Measurements from ENCODE around the gene GRK4. TPM values are rescaled to one million over a fixed set of nuclear protein-coding genes. Genes with fewer than 3 reads are reported as not detected.

GRK4 gene
- total RNA-seq, 2 experiments from 2014 or later, result 2.2 to 2.6 TPM

DNA sequence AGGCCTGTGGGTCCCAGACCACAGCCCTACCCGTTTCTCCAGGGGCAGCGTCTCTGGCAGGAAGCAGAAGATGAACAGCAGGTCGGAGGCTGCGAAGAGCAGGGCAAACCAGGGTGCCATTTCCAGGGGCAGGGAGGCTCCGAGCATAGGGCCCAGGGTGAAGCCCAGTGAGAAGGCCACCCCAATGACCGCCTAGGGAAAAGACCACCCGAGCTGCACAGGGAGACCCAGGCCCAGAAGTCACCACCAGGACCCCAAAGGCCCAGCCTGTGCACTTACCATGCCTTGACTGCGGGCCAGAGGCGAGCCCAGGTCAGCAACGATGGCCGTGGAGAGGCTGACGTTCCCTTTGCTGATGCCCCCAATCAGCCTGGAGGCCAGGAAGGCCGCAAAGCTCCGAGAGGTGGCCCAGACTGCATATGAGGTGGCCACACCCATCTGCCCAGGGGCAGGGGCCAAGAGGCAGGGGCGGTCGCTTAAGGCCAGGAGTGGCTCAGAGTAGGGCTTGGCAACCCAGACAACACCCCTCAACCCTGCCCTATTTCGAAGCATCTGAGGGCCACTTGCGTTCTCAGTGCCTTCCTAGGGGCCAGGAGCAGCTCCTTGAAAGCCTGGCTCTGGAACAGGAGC lies 30.9 kb upstream of the GRK4 start:
- peak; percentile 46 for DNase-seq
- CTCF ChIA-PET, result interaction anchor here (1.3 kb wide), 1 partner anchor 10 kb away, joined by 4 read pairs; no protein-coding TSS in a partner anchor
- H3K27ac Mint-ChIP-seq, result peak overlapping the region; percentile 91
- ATAC-seq, result no peak
- peaks cover 55% of the 10 kb centered on the region for H3K36me3 Mint-ChIP-seq (ENCODE audit: low read depth)
- H3K4me3 Mint-ChIP-seq, result peak overlapping the region; percentile 81
- no peaks in the 10 kb centered on the region for H3K9me3 Mint-ChIP-seq (ENCODE audit: insufficient read depth)
- no peaks in the 10 kb centered on the region for H3K27me3 Mint-ChIP-seq (ENCODE audit: low read depth)
- POLR2A ChIA-PET, result no interaction called here
- peaks cover 43% of the 10 kb centered on the region for H3K4me1 Mint-ChIP-seq (ENCODE audit: low read depth)

DNA sequence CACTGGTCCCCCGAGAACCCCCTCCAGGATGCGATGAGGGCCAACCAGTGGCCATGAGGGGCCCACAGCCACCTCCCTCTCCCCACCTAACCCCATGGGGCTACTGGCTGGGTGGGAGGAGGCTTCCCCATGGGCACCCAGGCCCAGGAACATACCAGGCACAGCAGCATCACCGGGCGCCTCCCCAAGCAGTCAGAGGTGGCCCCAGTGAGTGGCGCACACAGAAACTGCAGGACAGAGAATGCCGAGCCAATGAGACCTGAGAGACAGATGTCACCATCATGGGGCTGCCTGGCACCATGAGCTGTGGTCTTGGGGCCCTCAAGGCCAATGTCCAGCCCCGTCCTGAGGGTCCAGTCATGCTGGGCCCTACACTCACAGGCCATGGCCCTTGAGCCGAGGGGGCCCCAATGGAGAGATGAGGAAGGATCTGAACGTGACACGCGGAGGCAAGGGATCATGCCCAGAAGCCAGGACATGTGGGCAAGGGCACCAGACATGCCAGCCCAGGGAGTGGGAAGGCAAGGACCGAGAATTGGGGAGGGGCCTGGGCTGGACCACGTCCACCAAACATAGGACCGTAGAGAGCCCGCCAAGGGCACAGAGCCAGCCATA lies 30.3 kb upstream of the GRK4 start:
- DNase-seq (no peak), ATAC-seq (no peak)
- H3K36me3 Mint-ChIP-seq (ENCODE audit: low read depth), result peaks cover 55% of the 10 kb centered on the region
- peaks cover 47% of the 10 kb centered on the region for H3K4me1 Mint-ChIP-seq (ENCODE audit: low read depth)
- POLR2A ChIA-PET, result no interaction called here
- no peaks in the 10 kb centered on the region for H3K9me3 Mint-ChIP-seq (ENCODE audit: insufficient read depth)
- CTCF ChIA-PET, result interaction anchor here (1.3 kb wide), 1 partner anchor 10 kb away, joined by 4 read pairs; no protein-coding TSS in a partner anchor
- H3K27ac Mint-ChIP-seq, result peak overlapping the region; percentile 91
- H3K4me3 Mint-ChIP-seq, result peak overlapping the region; percentile 81
- H3K27me3 Mint-ChIP-seq (ENCODE audit: low read depth), result no peaks in the 10 kb centered on the region

DNA sequence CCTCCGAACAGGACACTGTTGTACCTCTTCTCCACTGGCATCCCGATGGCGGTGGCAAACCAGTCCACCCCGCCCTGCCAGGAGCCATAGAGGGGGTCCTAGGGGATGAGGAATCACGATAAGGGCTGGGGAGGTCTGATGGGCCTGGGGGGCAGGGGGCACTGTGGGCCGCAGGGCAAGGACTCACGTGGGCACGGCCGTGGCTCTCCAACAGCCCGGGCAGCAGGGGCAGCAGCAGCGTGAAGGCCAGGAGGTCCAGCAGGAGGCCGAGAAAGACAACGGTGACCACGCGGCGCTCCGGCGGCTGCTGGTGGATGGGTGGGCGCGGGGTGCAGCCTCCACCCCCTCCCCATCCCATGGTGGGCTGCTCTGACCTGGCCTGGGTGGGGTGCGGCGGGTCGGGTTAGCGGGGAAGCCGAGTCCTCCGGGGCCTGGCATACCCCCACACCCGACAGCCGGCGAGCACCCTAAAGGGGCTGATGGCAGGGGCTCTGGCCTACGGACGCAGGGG lies 29.8 kb upstream of the GRK4 start:
- peak overlapping the region; percentile 81 for H3K4me3 Mint-ChIP-seq
- DNase-seq (no peak), ATAC-seq (no peak)
- peak overlapping the region; percentile 91 for H3K27ac Mint-ChIP-seq
- peaks cover 47% of the 10 kb centered on the region for H3K4me1 Mint-ChIP-seq (ENCODE audit: low read depth)
- H3K36me3 Mint-ChIP-seq (ENCODE audit: low read depth), result peaks cover 51% of the 10 kb centered on the region
- H3K27me3 Mint-ChIP-seq (ENCODE audit: low read depth), result no peaks in the 10 kb centered on the region
- POLR2A ChIA-PET, result no interaction called here
- H3K9me3 Mint-ChIP-seq (ENCODE audit: insufficient read depth), result no peaks in the 10 kb centered on the region
- CTCF ChIA-PET, result interaction anchor here (1.3 kb wide), 1 partner anchor 11 kb away, joined by 4 read pairs; no protein-coding TSS in a partner anchor

DNA sequence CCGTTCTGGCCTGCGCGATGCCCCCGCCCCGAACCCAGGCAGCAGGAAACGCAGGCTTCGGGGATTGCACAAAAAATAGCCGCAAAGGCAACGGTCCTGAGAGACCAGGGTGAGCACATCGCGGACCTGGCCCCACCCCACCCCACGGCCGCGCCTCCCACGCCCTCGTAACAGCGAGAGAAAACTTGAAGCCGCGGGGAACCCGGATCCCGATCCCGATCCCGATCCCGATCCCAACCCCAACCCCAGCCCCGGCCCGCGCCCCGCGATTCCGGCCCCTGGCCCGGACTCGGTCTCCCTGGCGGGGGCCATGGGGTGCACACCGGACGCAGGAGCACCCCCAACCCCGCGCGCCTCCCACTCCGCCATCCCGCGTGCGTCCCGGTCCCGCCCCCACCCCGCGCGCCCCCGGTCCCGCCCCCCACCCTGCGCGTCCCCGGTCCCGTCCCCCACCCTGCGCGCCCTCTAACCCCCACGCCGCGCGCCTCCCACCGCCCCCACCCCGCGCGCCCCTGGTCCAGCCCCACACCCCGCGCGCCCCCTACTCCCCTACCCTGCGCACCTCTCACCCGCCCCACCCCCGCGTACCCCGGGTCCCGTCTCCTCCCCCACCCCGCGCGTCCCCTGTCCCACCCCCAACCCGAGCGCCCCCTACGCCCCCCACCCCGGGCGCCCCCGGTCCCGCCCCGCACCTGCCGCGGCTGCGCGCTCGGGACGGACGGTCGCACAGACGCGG lies 29.1 kb upstream of the GRK4 start:
- H3K27ac Mint-ChIP-seq, result peak overlapping the region; percentile 75
- ChIA-PET CTCF (interaction anchor here (1.6 to 4.3 kb wide), 4 partner anchors 11 to 22 kb away, joined by 5 to 44 read pairs (median 12); no protein-coding TSS in a partner anchor), POLR2A (interaction anchor here (1.0 to 2.0 kb wide), 4 partner anchors 20 to 465 kb away, joined by 3 to 18 read pairs (median 4); partner anchors contain the start of genes GRK4, NOP14 and RNF4)
- H3K9me3 Mint-ChIP-seq (ENCODE audit: insufficient read depth), result no peaks in the 10 kb centered on the region
- DNase-seq (peak; percentile 52), ATAC-seq (peak; percentile 7)
- peaks cover 50% of the 10 kb centered on the region for H3K36me3 Mint-ChIP-seq (ENCODE audit: low read depth)
- H3K4me1 Mint-ChIP-seq (ENCODE audit: low read depth), result peaks cover 53% of the 10 kb centered on the region
- peak overlapping the region; percentile 84 for H3K4me3 Mint-ChIP-seq
- no peaks in the 10 kb centered on the region for H3K27me3 Mint-ChIP-seq (ENCODE audit: low read depth)

DNA sequence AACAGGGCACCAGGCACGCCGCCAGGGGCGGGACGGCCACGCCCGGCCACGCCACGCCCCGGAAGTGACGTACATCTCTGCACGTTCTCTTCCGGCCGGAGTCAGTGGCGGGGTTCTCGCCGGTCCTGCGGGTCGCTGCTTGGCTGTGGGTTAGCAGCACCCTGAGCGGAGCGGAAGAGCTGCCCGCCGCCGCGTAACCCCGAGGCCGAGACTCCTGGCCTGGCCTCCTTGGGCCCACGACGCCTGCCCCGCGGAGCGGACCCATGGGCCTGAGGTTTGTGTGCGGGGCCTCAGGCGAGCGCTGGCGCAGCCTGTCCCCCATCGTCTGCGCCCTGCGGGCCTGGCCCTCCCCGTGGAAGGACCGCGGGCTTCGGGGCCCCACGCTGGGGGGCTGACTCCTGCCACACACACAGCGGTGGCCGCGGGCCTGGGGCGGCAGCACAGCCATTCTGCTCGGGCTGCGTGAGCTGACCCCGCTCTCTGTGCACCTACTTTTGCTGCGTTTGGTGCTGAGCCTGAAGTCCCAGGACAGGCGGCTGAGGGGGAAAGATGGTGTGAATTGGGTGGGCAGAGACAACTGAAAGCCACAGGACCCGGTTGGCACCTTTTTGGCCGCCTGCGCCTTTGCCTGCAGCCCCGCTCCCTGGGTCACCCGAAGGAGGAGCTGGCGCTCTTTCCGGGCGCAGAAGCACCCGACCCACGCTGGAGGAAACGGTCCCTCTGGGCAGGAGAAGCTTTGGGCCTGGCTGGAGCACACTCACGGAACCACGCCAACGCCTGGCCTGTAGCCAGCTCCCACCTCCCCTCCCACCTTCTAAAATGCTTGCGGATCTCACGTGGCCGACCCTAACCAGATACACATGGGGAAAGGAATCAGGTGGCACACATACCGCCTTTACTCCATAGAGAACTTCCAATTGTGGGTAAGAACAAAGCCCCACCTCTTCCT lies 28.3 kb upstream of the GRK4 start:
- Mint-ChIP-seq H3K9me3 (ENCODE audit: insufficient read depth) (no peaks in the 10 kb centered on the region), H3K36me3 (ENCODE audit: low read depth) (peaks cover 51% of the 10 kb centered on the region), H3K27ac (peak overlapping the region; percentile 89), H3K4me3 (peak overlapping the region; percentile 84), H3K4me1 (ENCODE audit: low read depth) (peaks cover 55% of the 10 kb centered on the region), H3K27me3 (ENCODE audit: low read depth) (no peaks in the 10 kb centered on the region)
- ChIA-PET CTCF (interaction anchor here (0.7 to 4.3 kb wide), 15 partner anchors 9 to 210 kb away, joined by 3 to 44 read pairs (median 4); no protein-coding TSS in a partner anchor), POLR2A (interaction anchor here (0.6 to 2.0 kb wide), 16 partner anchors 10 to 466 kb away, joined by 3 to 18 read pairs (median 3); partner anchors contain the start of genes GRK4, NOP14 and RNF4)
- ATAC-seq (peak; percentile 75), DNase-seq (peak; percentile 97)

DNA sequence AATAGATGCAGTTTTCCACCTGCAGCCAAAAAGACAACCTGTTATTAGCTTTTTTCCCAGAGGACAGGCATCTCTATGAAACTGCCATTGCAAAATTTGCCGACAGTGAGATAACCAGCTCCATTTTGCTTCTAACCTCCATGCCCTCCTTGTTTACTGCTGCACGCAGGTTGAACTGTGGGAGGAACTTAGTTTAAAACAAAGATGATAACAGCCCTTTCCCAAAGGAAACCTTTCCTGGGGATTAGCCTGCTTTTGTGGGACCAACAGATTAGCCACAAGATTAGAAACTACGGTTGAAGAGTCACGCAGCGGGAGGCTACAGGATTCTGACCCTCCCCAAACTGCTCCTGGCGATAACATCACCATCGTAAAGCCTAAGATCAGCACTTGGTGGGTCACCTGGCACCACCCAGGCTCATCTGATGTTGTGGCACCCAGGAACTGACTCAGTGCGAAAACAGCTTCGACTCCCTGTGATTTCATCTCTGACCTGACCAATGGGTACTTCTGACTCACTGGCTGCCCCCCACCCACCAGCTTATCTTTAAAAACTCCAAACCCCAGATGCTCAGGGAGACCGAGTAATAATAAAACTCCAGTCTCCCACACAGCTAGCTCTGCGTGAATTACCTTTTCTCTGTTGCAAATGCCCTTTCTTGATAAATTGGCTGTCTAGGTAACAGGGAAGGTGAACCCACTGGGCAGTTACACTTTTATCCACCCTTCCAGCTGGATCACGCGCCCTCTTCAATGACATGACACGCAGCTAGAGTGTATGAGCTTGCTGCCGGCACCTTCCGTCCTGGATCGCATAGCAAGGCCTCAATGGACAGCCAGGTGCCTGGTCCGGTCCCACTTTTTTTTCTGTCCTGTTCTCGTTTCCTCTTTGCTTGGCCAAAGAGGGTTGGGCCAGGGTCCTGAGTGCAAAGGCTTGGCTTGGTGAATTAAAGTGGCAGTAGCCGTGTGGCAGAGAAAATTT lies 27.3 kb upstream of the GRK4 start:
- ChIA-PET POLR2A (interaction anchor here (0.6 to 2.0 kb wide), 15 partner anchors 9 to 180 kb away, joined by 3 to 18 read pairs (median 3); partner anchors contain the start of genes GRK4 and NOP14), CTCF (interaction anchor here (0.7 to 4.3 kb wide), 15 partner anchors 8 to 211 kb away, joined by 3 to 44 read pairs (median 4); no protein-coding TSS in a partner anchor)
- H3K4me3 Mint-ChIP-seq, result peak overlapping the region; percentile 84
- no peaks in the 10 kb centered on the region for H3K9me3 Mint-ChIP-seq (ENCODE audit: insufficient read depth)
- H3K36me3 Mint-ChIP-seq (ENCODE audit: low read depth), result peaks cover 58% of the 10 kb centered on the region
- peak overlapping the region; percentile 89 for H3K27ac Mint-ChIP-seq
- no peaks in the 10 kb centered on the region for H3K27me3 Mint-ChIP-seq (ENCODE audit: low read depth)
- no peak for ATAC-seq
- peaks cover 64% of the 10 kb centered on the region for H3K4me1 Mint-ChIP-seq (ENCODE audit: low read depth)
- DNase-seq, result peak; percentile 46

DNA sequence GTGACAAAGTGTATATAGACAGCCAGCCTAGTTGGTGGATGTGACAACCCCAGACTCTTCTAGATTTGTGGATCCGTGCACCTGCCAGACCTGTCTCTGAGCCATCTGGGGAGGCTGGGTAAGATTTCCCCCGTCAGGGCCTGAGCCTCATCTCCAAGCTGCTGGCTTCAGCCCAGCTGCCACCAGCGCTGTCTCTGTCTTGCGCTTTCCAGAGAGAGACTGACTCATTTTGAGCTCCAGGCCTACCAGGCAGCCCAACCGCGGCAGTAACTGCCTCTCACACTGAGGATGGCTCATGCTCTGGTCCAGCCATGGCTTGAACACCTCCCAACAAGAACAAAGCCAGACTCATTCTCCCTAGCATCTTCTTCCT lies 26.6 kb upstream of the GRK4 start:
- ATAC-seq (no peak), DNase-seq (no peak)
- Mint-ChIP-seq H3K27ac (peak overlapping the region; percentile 89), H3K36me3 (ENCODE audit: low read depth) (peaks cover 59% of the 10 kb centered on the region), H3K4me1 (ENCODE audit: low read depth) (peaks cover 64% of the 10 kb centered on the region), H3K4me3 (peak overlapping the region; percentile 84), H3K27me3 (ENCODE audit: low read depth) (no peaks in the 10 kb centered on the region), H3K9me3 (ENCODE audit: insufficient read depth) (no peaks in the 10 kb centered on the region)
- ChIA-PET CTCF (interaction anchor here (1.8 to 4.3 kb wide), 5 partner anchors 13 to 173 kb away, joined by 4 to 44 read pairs (median 9); no protein-coding TSS in a partner anchor), POLR2A (interaction anchor here (0.7 to 2.0 kb wide), 5 partner anchors 9 to 151 kb away, joined by 3 to 18 read pairs (median 5); partner anchors contain the start of genes GRK4 and NOP14)

DNA sequence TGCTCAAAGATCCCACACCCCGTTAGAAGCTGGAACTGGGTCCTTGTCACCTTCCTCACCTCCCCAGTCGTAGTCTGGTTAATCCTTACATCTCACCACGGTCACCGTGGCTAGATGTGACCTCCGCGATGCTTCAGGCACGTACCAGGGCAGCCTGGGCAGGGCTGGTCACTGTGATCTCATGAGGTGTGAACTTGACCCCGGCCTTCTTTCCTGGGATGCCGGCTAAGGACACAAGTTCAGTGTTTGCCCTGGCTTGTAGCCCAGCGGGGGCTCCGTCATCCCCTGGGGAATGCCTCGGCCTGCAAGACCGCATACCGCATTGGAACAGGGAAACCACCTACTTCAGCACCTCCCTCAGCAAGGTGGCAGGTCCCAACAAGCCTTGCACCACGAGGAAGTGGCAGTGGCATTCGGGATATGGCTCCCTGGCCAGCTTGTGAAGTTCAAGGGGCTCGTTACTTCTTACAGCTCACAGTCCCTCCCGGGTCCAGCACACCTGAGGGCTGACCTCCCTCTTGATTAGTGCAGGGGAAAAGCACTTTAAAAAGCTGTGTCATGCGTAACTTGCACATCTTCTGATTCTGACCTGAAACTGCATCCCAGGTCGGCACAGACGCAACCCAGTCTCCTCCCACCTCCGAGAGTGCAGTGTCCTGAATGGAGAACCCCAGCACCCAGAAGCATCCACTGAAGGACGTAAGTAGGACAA lies 26.1 kb upstream of the GRK4 start:
- H3K27me3 Mint-ChIP-seq (ENCODE audit: low read depth), result no peaks in the 10 kb centered on the region
- POLR2A ChIA-PET, result interaction anchor here (0.7 kb wide), 1 partner anchor 8 kb away, joined by 3 read pairs; no protein-coding TSS in a partner anchor
- no peak for ATAC-seq

DNA sequence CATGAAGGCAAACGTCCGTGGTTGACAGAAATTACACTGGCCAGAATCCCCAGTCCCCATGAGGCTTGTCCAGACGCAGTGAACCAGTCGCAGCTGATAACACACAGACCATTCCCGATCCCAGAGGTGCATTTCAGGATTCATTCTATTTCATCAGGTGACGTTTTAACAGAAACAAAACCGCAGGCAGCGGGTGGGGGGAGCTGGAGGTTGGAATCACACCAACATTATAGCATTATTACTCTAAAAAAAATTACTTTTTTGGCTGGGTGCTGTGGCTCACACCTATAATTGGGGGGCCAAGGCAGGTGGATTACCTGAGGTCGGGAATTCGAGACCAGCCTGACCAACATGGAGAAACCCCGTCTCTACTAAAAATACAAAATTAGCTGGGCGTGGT lies 25.4 kb upstream of the GRK4 start:
- CTCF ChIA-PET, result interaction anchor here (4.3 kb wide), 1 partner anchor 16 kb away, joined by 44 read pairs; no protein-coding TSS in a partner anchor

More for the DNA sequence above, 26.1 kb upstream of the GRK4 start:
- no peak for DNase-seq
- H3K27ac Mint-ChIP-seq, result peak overlapping the region; percentile 89
- CTCF ChIA-PET, result interaction anchor here (2.7 to 4.3 kb wide), 2 partner anchors 12 to 16 kb away, joined by 16 to 44 read pairs; no protein-coding TSS in a partner anchor
- peaks cover 64% of the 10 kb centered on the region for H3K4me1 Mint-ChIP-seq (ENCODE audit: low read depth)
- H3K4me3 Mint-ChIP-seq, result peak overlapping the region; percentile 84
- H3K36me3 Mint-ChIP-seq (ENCODE audit: low read depth), result peaks cover 60% of the 10 kb centered on the region
- H3K9me3 Mint-ChIP-seq (ENCODE audit: insufficient read depth), result no peaks in the 10 kb centered on the region

More for the DNA sequence above, 25.4 kb upstream of the GRK4 start:
- Mint-ChIP-seq H3K4me1 (ENCODE audit: low read depth) (peaks cover 64% of the 10 kb centered on the region), H3K27me3 (ENCODE audit: low read depth) (no peaks in the 10 kb centered on the region), H3K36me3 (ENCODE audit: low read depth) (peaks cover 63% of the 10 kb centered on the region), H3K4me3 (no peak overlapping the region), H3K27ac (no peak overlapping the region), H3K9me3 (ENCODE audit: insufficient read depth) (no peaks in the 10 kb centered on the region)
- no peak for ATAC-seq
- POLR2A ChIA-PET, result no interaction called here
- no peak for DNase-seq

Data from activated CD8-positive, alpha-beta T cell treated with anti-CD3 and anti-CD28 coated beads, Interleukin-2, amount 10 ng/mL, durations not matched to agents 7 days and 5 days (primary cell).